WTC11 (cell line): ENCODE measurements around the gene BCAR3. TPM values are rescaled to one million over a fixed set of nuclear protein-coding genes. Genes with fewer than 3 reads are reported as not detected.

ENCODE experiments used
- ATAC-seq: fragments of 200-7000 bp; cut with Tn5 transposase; 2 replicates; pipeline ENCODE4 v1.10.0; 2021; ENCODE audit warnings: mild to moderate bottlenecking, moderate library complexity
- CTCF ChIA-PET: fragments of 300-600 bp; sonication (Branson Sonifier 250); formaldehyde crosslinking; loops from one replicate; lab custom pipeline; 2021; ENCODE audit warnings: antibody characterized with exemption; lab: Charles Lee
- POLR2A ChIA-PET: fragments of 350-600 bp; sonication (Branson Sonifier 250); formaldehyde crosslinking; loops from one replicate; lab custom pipeline; 2021; ENCODE audit warnings: antibody characterized with exemption; lab: Charles Lee
- DNase-seq: peaks from one replicate; pipeline ENCODE4 v3.0.0; 2021; ENCODE audit warnings: low spot score
- H3K27ac Mint-ChIP-seq: 2 replicates; pipeline ENCODE4 v1.8.0; 2021; ENCODE audit warnings: mixed read lengths
- H3K27me3 Mint-ChIP-seq: 2 replicates; pipeline ENCODE4 v1.8.0; 2021; ENCODE audit warnings: low read depth, mild to moderate bottlenecking, moderate library complexity, mixed read lengths
- H3K36me3 Mint-ChIP-seq: 2 replicates; pipeline ENCODE4 v1.8.0; 2021; ENCODE audit warnings: mixed read lengths
- H3K4me1 Mint-ChIP-seq: 2 replicates; pipeline ENCODE4 v1.8.0; 2022; ENCODE audit warnings: mixed read lengths
- H3K4me3 Mint-ChIP-seq: 2 replicates; pipeline ENCODE4 v1.8.0; 2021; ENCODE audit warnings: mild to moderate bottlenecking, moderate library complexity, mixed read lengths
- H3K9me3 Mint-ChIP-seq: 2 replicates; pipeline ENCODE4 v1.8.0; 2021; ENCODE audit warnings: mixed read lengths
- AFF4 ChIP-seq: sonication (generic); formaldehyde crosslinking; IDR thresholded peaks from 2 replicates; pipeline ENCODE4 v1.8.1; 2023; ENCODE audit warnings: mild to moderate bottlenecking, missing genetic modification reagents, borderline replicate concordance
- ATF6 ChIP-seq: sonication (generic); formaldehyde crosslinking; IDR thresholded peaks from 2 replicates; pipeline ENCODE4 v1.8.1; 2023; ENCODE audit warnings: mild to moderate bottlenecking, missing genetic modification reagents
- ELF4 ChIP-seq: sonication (generic); formaldehyde crosslinking; IDR thresholded peaks from 2 replicates; pipeline ENCODE4 v1.8.1; 2022; ENCODE audit warnings: low read depth, mild to moderate bottlenecking, moderate library complexity, missing genetic modification reagents
- ERG ChIP-seq: fragments of 250-450 bp; sonication (Bioruptor Pico); IDR thresholded peaks from 2 replicates; pipeline ENCODE4 v1.8.0; 2021; ENCODE audit warnings: mild to moderate bottlenecking
- FOXJ3 ChIP-seq: sonication (generic); formaldehyde crosslinking; IDR thresholded peaks from 2 replicates; pipeline ENCODE4 v1.9.0; 2021; ENCODE audit warnings: missing genetic modification reagents, mild to moderate bottlenecking, borderline replicate concordance
- GTF2I ChIP-seq: fragments of 250-450 bp; sonication (Bioruptor Pico); conservative IDR thresholded peaks from 2 replicates; pipeline ENCODE4 v1.4.0; 2021; ENCODE audit warnings: mild to moderate bottlenecking
- MXD4 ChIP-seq: fragments of 250-450 bp; sonication (Bioruptor Pico); IDR thresholded peaks from 2 replicates; pipeline ENCODE4 v1.8.0; 2021; ENCODE audit warnings: mild to moderate bottlenecking, moderate library complexity, borderline replicate concordance
- MYBL2 ChIP-seq: sonication (generic); formaldehyde crosslinking; IDR thresholded peaks from 2 replicates; pipeline ENCODE4 v1.8.1; 2023; ENCODE audit warnings: mild to moderate bottlenecking, moderate library complexity, missing genetic modification reagents
- PRRX2 ChIP-seq: fragments of 250-450 bp; sonication (Bioruptor Pico); IDR thresholded peaks from 2 replicates; pipeline ENCODE4 v1.8.0; 2021; ENCODE audit warnings: mild to moderate bottlenecking
- SMAD4 ChIP-seq: sonication (generic); formaldehyde crosslinking; IDR thresholded peaks from 2 replicates; pipeline ENCODE4 v1.8.0; 2022; ENCODE audit warnings: mild to moderate bottlenecking, missing genetic modification reagents
- SOX15 ChIP-seq: fragments of 250-450 bp; sonication (Bioruptor Pico); IDR thresholded peaks from 2 replicates; pipeline ENCODE4 v1.9.0; 2021; ENCODE audit warnings: mild to moderate bottlenecking
- TEAD1 ChIP-seq: sonication (generic); formaldehyde crosslinking; IDR thresholded peaks from 2 replicates; pipeline ENCODE4 v1.8.0; 2022; ENCODE audit warnings: mild to moderate bottlenecking, missing genetic modification reagents
- ZNF219 ChIP-seq: sonication (generic); formaldehyde crosslinking; IDR thresholded peaks from 2 replicates; pipeline ENCODE4 v1.8.0; 2023; ENCODE audit warnings: missing genetic modification reagents, mild to moderate bottlenecking, borderline replicate concordance
- ZNF425 ChIP-seq: fragments of 250-450 bp; sonication (Bioruptor Pico); conservative IDR thresholded peaks from 2 replicates; pipeline ENCODE4 v1.9.0; 2021; ENCODE audit warnings: mild to moderate bottlenecking
- ZNF512 ChIP-seq: sonication (generic); formaldehyde crosslinking; IDR thresholded peaks from 2 replicates; pipeline ENCODE4 v1.8.1; 2022; ENCODE audit warnings: missing genetic modification reagents, borderline replicate concordance
- total RNA-seq: library from RNA; stranded (reverse); gene quantifications from 3 replicates; pipeline ENCODE4 v1.2.3, GENCODE V29; 2021

Gene BCAR3
- total RNA-seq, 1 experiment from 2014 or later, result 14.8 TPM

- TF ChIP-seq ZNF425 (CRISPR knock-in tag), result no peak
Observed at GRCh38 chr1:93596329-93597089, 85.1 kb downstream of the BCAR3 start (continued).

GRCh38 chr1:93595743-93596142 is 85.9 kb downstream of the BCAR3 start:
- Mint-ChIP-seq H3K27ac (peak overlapping the region; percentile 28; the same call in 1 of the 2 replicates), H3K4me3 (no peak overlapping the region), H3K27me3 (no peaks in the 10 kb centered on the region), H3K9me3 (no peaks in the 10 kb centered on the region), H3K36me3 (no peaks in the 10 kb centered on the region; the same call in 1 of the 2 replicates), H3K4me1 (peaks cover 67% of the 10 kb centered on the region)
- CTCF ChIA-PET, result no interaction called here
- POLR2A ChIA-PET, result no interaction called here
- TF ChIP-seq MXD4, result no peak
- no peak for TF ChIP-seq MYBL2
- TF ChIP-seq PRRX2 (CRISPR knock-in tag), result no peak
- no peak for TF ChIP-seq SOX15 (CRISPR knock-in tag)
- no peak for TF ChIP-seq ELF4 (CRISPR knock-in tag)
- TF ChIP-seq ATF6 (CRISPR knock-in tag), result no peak
- TF ChIP-seq ZNF512 (CRISPR knock-in tag), result no peak
- no peak for TF ChIP-seq FOXJ3 (CRISPR knock-in tag)
- TF ChIP-seq TEAD1 (CRISPR knock-in tag), result no peak
- TF ChIP-seq SMAD4 (CRISPR knock-in tag), result no peak
- no peak for TF ChIP-seq ZNF219 (CRISPR knock-in tag)
- no peak for TF ChIP-seq AFF4
- TF ChIP-seq ERG (CRISPR knock-in tag), result no peak
- TF ChIP-seq GTF2I (CRISPR knock-in tag), result no peak
- ATAC-seq (no peak), DNase-seq (no peak)
